Measurements from ENCODE around the gene KIF4A.

DNA sequence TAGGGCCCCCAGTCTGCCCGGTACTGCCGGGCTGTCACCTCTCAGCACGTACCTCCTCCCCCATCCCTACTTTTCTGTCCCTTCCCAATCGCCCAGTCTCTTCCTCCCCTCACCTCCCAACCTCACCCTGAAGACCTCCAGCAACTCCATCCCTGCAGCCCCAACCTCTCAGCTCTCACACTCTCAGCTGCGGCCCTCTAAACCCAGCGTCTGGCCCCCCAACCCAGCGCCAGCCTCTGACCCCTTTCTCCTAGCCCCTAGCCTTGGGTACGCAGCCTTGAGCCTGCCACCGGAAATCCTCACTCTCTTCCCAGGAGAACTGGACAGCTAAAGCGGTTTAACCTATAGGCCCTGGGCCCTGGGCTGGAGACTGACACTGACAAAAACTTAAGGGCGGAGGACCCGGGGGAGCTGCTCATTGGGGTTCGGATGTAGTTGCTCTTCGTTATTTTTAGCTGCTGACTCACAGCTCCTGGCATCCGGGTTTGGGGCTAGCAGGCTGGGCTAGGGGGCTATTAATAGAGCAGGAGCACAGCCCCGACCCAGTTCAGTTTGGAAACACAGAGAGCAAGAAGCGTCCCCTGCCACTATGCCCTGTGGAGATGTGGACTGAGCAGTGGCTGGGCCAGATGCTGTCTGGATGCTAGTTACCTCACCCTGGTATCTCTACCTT, 145.1 kb downstream of the KIF4A start:
- TF ChIP-seq IKZF1 (conservative IDR thresholded peaks at IDR 0.05), result no peak; the same call in 1 of the 2 replicates
- no peak for TF ChIP-seq POLR2AphosphoS5 (IDR thresholded peaks at IDR 0.05; ENCODE audit: low read length)
- TF ChIP-seq NFYA (IDR thresholded peaks at IDR 0.05; ENCODE audit: borderline replicate concordance, low read depth, low read length), result no peak
- no peak for TF ChIP-seq YY1 (IDR thresholded peaks at IDR 0.05; ENCODE audit: low read depth, low read length)
- TF ChIP-seq EP300 (IDR thresholded peaks at IDR 0.05; ENCODE audit: borderline replicate concordance in 1 of 2, control insufficient read depth in 1 of 2, low read depth in 2 of 2, low read length in 2 of 2), result no peak
- TF ChIP-seq, protein P1, sequence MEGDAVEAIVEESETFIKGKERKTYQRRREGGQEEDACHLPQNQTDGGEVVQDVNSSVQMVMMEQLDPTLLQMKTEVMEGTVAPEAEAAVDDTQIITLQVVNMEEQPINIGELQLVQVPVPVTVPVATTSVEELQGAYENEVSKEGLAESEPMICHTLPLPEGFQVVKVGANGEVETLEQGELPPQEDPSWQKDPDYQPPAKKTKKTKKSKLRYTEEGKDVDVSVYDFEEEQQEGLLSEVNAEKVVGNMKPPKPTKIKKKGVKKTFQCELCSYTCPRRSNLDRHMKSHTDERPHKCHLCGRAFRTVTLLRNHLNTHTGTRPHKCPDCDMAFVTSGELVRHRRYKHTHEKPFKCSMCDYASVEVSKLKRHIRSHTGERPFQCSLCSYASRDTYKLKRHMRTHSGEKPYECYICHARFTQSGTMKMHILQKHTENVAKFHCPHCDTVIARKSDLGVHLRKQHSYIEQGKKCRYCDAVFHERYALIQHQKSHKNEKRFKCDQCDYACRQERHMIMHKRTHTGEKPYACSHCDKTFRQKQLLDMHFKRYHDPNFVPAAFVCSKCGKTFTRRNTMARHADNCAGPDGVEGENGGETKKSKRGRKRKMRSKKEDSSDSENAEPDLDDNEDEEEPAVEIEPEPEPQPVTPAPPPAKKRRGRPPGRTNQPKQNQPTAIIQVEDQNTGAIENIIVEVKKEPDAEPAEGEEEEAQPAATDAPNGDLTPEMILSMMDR (IDR thresholded peaks at IDR 0.05 in 2 of 3, conservative IDR thresholded peaks at IDR 0.05 in 1 of 3; ENCODE audit: control insufficient read depth in 2 of 3, extremely low read depth in 1 of 3, insufficient read depth in 1 of 3, low read depth in 3 of 3, low read length in 3 of 3), result no peak
- no peak for TF ChIP-seq JUND (IDR thresholded peaks at IDR 0.05; ENCODE audit: low read depth, low read length)

All from GM12878 (cell line).